Measurements from ENCODE around the gene OR3A3.

GRCh38 chr17:3378321-3378720 is 32.8 kb upstream of the OR3A3 start:
- TF ChIP-seq CTCF (IDR thresholded peaks at IDR 0.05) (no peak), POLR2A (IDR thresholded peaks at IDR 0.05) (no peak)
